ENCODE results near the gene LIPT2. TPM values are rescaled to one million over a fixed set of nuclear protein-coding genes. Genes with fewer than 3 reads are reported as not detected.
A peak's percentile ranks its signal among the peaks of the same experiment; 100 is the strongest.

LIPT2 gene
- total RNA-seq, 1 donor from 2014 or later: 5.3 TPM

DNA sequence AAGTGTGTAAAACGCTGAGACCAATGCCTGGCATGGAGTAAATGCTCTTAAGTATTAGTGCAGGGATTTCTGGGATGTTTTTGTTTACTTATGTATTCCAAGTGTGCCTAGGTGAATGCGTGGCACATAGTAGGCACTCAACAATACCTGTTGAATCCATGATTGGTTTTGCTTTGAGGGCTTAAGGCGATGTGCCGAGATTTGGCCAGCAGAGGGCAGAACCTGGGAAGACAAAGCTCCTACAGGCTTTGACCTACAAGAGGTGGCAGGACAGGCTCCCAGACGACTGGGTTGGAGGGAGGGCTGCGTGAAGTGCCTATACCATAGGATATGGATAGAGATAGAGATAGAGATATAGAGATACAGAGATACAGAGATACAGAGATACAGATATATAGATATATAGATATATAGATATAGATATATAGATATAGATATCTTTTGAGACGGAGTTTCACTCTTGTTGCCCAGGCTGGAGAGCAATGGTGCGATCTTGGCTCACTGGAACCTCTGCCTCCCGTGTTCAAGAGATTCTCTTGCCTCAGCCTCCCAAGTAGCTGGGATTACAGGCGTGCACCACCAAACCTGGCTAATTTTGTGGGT, 40.0 kb downstream of the LIPT2 start:
- no peak overlapping the region for H3K27ac Mint-ChIP-seq
- no peaks in the 10 kb centered on the region for H3K9me3 Mint-ChIP-seq
- intact Hi-C loops (cut with micrococcal nuclease): loop anchor here (1.0 to 2.0 kb wide), 2 partner anchors 117 to 273 kb away; no protein-coding TSS in a partner anchor
- peak; percentile 37 for DNase-seq (ENCODE audit: low spot score)
- H3K36me3 Mint-ChIP-seq (ENCODE audit: low read depth): no peaks in the 10 kb centered on the region
- H3K27me3 Mint-ChIP-seq (ENCODE audit: low read depth): peaks cover 5% of the 10 kb centered on the region
- H3K4me3 Mint-ChIP-seq (ENCODE audit: low read depth): no peak overlapping the region
- peaks cover 6% of the 10 kb centered on the region for H3K4me1 Mint-ChIP-seq (ENCODE audit: low read depth)

DNA sequence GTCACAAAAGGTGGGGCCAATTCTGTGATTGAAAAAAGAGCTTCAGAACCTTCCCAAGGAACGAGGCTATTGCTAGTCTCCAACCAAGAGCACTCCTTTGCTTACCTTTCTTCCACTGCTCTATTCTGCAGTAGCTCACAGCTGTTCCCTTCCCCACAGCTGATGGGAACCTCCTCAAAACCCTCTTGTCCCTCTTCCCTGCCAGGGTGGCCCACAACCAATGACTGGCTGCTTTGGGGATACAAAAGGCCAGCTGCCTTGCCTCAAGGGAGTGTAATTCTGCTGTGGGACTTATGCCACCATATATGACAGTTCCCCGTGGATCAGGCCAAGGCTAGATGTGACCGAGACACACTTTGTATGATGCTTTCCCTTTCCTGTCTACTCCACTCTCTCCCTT, 41.2 kb downstream of the LIPT2 start:
- peaks cover 5% of the 10 kb centered on the region for H3K27me3 Mint-ChIP-seq (ENCODE audit: low read depth)
- no peak overlapping the region for H3K4me3 Mint-ChIP-seq (ENCODE audit: low read depth)
- no peaks in the 10 kb centered on the region for H3K9me3 Mint-ChIP-seq
- H3K4me1 Mint-ChIP-seq (ENCODE audit: low read depth): peaks cover 6% of the 10 kb centered on the region
- no peak overlapping the region for H3K27ac Mint-ChIP-seq
- no peaks in the 10 kb centered on the region for H3K36me3 Mint-ChIP-seq (ENCODE audit: low read depth)
- DNase-seq (ENCODE audit: low spot score): no peak
- intact Hi-C loops (cut with micrococcal nuclease): loop anchor here (2.0 kb wide), 1 partner anchor 274 kb away; no protein-coding TSS in a partner anchor

DNA sequence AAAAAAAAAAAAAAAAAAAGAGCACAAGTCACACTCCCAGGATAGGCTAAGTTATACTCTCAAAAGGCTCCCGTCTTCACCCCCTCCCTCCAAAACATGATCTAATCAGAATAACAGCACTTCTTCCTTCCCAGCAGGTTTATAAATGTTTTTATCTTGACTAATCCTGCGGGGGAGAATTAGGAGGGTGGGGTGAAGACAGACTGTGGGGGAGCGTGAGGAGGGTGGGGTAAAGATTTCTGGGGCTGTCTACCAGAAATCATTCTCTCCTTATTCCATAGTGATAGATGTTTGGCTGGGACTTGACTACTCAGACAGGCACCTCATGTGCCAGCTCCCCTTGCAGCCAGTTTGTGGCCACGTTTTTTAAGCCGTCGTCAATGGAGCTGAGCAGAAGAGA, 43.2 kb downstream of the LIPT2 start:
- intact Hi-C loops (cut with micrococcal nuclease): no loop called here
- H3K36me3 Mint-ChIP-seq (ENCODE audit: low read depth): no peaks in the 10 kb centered on the region
- peaks cover 6% of the 10 kb centered on the region for H3K4me1 Mint-ChIP-seq (ENCODE audit: low read depth)
- DNase-seq (ENCODE audit: low spot score): no peak
- no peaks in the 10 kb centered on the region for H3K9me3 Mint-ChIP-seq
- H3K27ac Mint-ChIP-seq: no peak overlapping the region
- no peak overlapping the region for H3K4me3 Mint-ChIP-seq (ENCODE audit: low read depth)
- peaks cover 5% of the 10 kb centered on the region for H3K27me3 Mint-ChIP-seq (ENCODE audit: low read depth)

DNA sequence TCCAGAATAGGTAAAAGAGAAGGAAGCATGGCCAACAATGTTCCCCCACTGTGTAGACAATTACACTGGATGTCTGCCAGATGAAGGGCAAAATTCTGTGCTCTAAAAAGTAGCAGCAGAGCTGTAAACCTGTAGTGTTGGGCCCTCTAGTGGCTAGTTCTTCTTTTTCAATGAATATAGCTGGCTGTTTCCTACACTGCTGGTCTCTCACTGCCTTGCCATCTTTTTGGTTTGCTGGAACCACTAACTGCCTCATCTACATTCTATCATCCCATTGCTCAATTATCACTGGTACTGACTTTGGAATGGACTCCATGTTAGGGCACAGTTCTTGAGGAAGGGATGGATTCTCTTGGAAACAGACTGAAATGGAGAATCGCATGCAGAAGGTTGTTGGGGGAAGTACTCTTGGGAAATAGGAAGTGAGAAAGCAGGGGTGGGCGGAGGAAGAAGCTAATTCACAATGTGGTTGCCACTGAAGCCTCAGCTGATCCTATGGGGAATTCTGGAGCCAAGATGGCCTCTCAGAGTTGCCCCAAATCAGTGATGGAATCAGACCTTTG, 44.1 kb downstream of the LIPT2 start:
- peak; percentile 15 for DNase-seq (ENCODE audit: low spot score)
- no peak overlapping the region for H3K27ac Mint-ChIP-seq
- no peak overlapping the region for H3K4me3 Mint-ChIP-seq (ENCODE audit: low read depth)
- no peaks in the 10 kb centered on the region for H3K9me3 Mint-ChIP-seq
- H3K36me3 Mint-ChIP-seq (ENCODE audit: low read depth): no peaks in the 10 kb centered on the region
- intact Hi-C loops (cut with micrococcal nuclease): loop anchor here (1.0 to 2.0 kb wide), 2 partner anchors 61 to 193 kb away; no protein-coding TSS in a partner anchor
- H3K27me3 Mint-ChIP-seq (ENCODE audit: low read depth): peaks cover 5% of the 10 kb centered on the region
- H3K4me1 Mint-ChIP-seq (ENCODE audit: low read depth): peaks cover 6% of the 10 kb centered on the region

DNA sequence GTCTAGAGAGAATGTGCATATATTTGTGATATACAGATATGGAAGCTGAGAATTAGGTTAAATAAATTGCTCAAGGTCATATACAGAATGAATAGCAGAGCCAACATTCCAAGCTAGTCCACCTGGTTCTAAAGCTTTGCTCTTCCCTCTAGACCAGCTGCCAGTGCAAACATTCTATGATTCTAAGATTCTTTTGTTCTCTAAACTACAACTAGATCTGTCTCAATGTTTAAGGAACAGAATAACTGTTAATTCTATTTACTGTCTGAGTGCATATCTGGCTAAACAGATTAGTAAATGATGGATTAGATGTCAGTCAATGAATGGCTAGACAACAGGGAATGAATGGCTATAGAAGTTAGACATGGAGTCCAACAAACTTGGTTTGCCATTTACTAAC, 45.8 kb downstream of the LIPT2 start:
- peaks cover 5% of the 10 kb centered on the region for H3K27me3 Mint-ChIP-seq (ENCODE audit: low read depth)
- H3K9me3 Mint-ChIP-seq: no peaks in the 10 kb centered on the region
- peaks cover 6% of the 10 kb centered on the region for H3K4me1 Mint-ChIP-seq (ENCODE audit: low read depth)
- DNase-seq (ENCODE audit: low spot score): no peak
- no peaks in the 10 kb centered on the region for H3K36me3 Mint-ChIP-seq (ENCODE audit: low read depth)
- no peak overlapping the region for H3K4me3 Mint-ChIP-seq (ENCODE audit: low read depth)
- no peak overlapping the region for H3K27ac Mint-ChIP-seq
- intact Hi-C loops (cut with micrococcal nuclease): loop anchor here (2.0 kb wide), 1 partner anchor 191 kb away; no protein-coding TSS in a partner anchor

DNA sequence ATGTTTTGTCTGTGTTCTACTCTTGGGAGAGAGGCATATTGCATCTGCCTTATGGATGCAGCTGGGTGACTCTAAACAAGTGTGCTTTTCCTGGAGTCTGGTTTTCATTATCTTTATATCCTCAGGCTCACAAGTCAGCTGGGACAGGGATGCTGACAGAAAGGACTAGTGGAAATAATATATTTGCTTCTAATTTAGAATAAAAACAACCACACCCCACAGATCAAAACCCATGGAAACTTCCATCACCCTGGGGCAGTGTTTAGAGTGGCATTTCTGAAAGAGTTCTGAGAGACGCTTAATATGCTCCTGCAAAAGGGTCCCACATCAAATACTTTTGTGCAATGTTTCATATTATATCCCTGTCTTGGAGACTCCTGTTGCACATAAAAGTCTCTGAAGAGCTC, 47.0 kb downstream of the LIPT2 start:
- peaks cover 2% of the 10 kb centered on the region for H3K27me3 Mint-ChIP-seq (ENCODE audit: low read depth)
- DNase-seq (ENCODE audit: low spot score): no peak
- H3K4me1 Mint-ChIP-seq (ENCODE audit: low read depth): peaks cover 6% of the 10 kb centered on the region
- H3K4me3 Mint-ChIP-seq (ENCODE audit: low read depth): no peak overlapping the region
- intact Hi-C loops (cut with micrococcal nuclease): no loop called here
- no peaks in the 10 kb centered on the region for H3K9me3 Mint-ChIP-seq
- no peak overlapping the region for H3K27ac Mint-ChIP-seq
- no peaks in the 10 kb centered on the region for H3K36me3 Mint-ChIP-seq (ENCODE audit: low read depth)

DNA sequence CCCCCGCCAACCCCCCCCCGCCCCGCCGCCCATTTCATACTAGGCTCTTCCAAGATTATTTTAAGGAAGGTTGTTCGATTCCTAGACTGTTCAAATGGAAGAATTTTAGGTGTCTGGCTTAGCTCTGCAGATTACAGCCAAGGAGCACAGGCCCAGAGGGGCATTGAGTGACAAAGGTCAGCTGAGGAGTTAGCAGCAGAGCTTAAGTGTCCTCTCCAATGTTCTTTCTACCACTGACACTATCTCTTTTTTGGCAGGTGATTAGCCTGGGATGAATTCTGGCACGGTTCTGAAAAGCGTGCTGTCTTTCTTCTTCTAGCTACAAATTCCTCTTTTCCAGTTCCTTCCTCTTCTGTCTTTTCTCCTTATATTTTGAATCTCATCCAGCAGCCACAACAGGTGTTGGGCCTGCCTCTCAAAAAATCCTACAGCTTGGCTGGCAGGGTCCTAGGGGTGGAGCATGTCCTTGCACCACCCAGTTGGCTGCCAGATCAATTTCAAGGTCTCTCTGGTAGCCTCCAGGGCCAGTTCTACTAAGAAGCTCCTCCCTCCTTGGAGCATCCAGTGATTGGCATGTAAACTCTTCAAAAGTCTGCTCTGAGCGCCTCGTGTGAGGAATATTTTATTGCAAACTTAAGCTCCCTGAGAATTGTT, 49.2 kb downstream of the LIPT2 start:
- Mint-ChIP-seq H3K36me3 (ENCODE audit: low read depth) (no peaks in the 10 kb centered on the region), H3K4me3 (ENCODE audit: low read depth) (no peak overlapping the region), H3K27ac (no peak overlapping the region), H3K4me1 (ENCODE audit: low read depth) (peaks cover 2% of the 10 kb centered on the region), H3K27me3 (ENCODE audit: low read depth) (no peaks in the 10 kb centered on the region), H3K9me3 (peaks cover 16% of the 10 kb centered on the region)
- intact Hi-C loops (cut with micrococcal nuclease): no loop called here
- DNase-seq (ENCODE audit: low spot score): no peak

DNA sequence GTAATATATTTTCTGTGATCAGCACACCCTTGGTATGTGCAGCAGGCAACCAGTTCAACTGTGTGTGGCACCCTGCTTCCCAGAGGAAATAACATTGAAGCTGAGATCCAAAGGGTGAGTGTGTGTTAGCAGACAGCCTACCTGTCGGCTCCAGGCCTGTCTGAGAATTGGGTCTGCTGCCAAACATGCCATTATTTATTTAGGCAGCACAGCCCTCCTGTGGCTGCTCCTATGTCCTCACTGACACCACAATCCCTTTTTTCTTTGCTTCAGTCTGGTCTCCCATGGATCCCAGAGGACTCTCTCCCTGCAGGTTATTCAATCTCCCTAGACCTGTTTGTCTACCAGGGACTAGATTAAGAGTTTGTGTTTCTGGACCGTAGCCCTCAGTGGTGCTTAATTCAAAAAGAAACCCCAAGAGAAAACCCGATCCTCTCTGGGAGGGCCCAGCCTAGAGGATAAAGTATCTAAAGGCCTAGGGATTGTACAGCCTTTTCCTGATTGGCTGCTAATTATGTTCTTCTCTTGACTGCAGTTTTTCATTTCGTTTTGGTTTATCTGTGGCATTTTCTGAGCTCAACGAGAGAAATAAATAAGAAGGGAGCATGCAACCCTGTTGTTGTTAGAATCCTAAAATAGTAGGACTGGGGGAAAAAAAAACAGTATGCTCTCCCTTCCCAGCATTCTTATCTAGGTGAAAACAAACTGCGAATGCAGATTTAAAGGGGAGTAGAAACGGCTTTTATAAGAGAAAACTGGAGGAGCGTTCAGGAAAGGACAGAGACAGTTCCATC, 50.3 kb downstream of the LIPT2 start:
- no peak for DNase-seq (ENCODE audit: low spot score)
- no peak overlapping the region for H3K4me3 Mint-ChIP-seq (ENCODE audit: low read depth)
- H3K27ac Mint-ChIP-seq: no peak overlapping the region
- intact Hi-C loops (cut with micrococcal nuclease): no loop called here
- H3K9me3 Mint-ChIP-seq: peaks cover 16% of the 10 kb centered on the region
- no peaks in the 10 kb centered on the region for H3K36me3 Mint-ChIP-seq (ENCODE audit: low read depth)
- no peaks in the 10 kb centered on the region for H3K27me3 Mint-ChIP-seq (ENCODE audit: low read depth)
- H3K4me1 Mint-ChIP-seq (ENCODE audit: low read depth): no peaks in the 10 kb centered on the region

DNA sequence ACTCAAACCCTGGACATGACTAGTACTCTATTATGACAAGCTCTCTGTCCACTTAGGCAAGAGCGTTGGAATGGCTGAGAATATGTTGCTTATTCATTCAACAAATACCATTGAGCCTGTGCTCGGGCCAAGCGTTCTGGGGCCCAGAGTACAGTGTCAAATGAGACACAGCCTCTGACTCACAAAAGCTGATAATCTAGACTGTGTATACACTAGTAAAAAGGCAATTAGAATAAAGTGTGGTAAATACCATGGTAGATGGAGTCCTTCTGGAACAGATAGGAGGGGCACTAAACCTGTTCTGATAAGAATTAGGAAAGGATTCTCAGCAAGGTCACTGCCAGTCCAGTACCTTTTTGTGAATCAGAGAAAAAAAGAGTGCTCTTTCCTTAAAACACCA, 50.9 kb downstream of the LIPT2 start:
- H3K4me1 Mint-ChIP-seq (ENCODE audit: low read depth): no peaks in the 10 kb centered on the region

More for the DNA sequence above, 50.9 kb downstream of the LIPT2 start:
- no peak for DNase-seq (ENCODE audit: low spot score)
- H3K9me3 Mint-ChIP-seq: peaks cover 16% of the 10 kb centered on the region
- intact Hi-C loops (cut with micrococcal nuclease): no loop called here
- no peak overlapping the region for H3K4me3 Mint-ChIP-seq (ENCODE audit: low read depth)
- H3K27ac Mint-ChIP-seq: no peak overlapping the region
- no peaks in the 10 kb centered on the region for H3K27me3 Mint-ChIP-seq (ENCODE audit: low read depth)
- H3K36me3 Mint-ChIP-seq (ENCODE audit: low read depth): no peaks in the 10 kb centered on the region

Other genes starting within 250 kb of the LIPT2 start
- not detected in 2 replicates for gene P4HA3, start 182.1 kb downstream of the LIPT2 start, total RNA-seq
- 17.1 and 18.2 TPM in 2 replicates for gene PGM2L1, start 95.3 kb downstream of the LIPT2 start, total RNA-seq
- gene KCNE3, start 26.2 kb downstream of the LIPT2 start, total RNA-seq: not detected in 2 replicates
- gene POLD3, start 98.9 kb upstream of the LIPT2 start, total RNA-seq: 44.5 and 45.6 TPM in 2 replicates
- gene CHRDL2, start 237.7 kb upstream of the LIPT2 start, total RNA-seq: not detected in 2 replicates